SHP77 (cell line): ENCODE results near the gene TLE6.
A peak's percentile ranks its signal among the peaks of the same experiment; 100 is the strongest.
"Not testable (repeated sequence)": the region's sequence is repeated elsewhere in the genome, so short reads cannot be mapped to it uniquely, and the experiment has no call there.

Experiments used
- DNase-seq, 2 experiments: peaks; one replicate each; lab custom pipeline; 2025; lab: John Stamatoyannopoulos, UW

The TLE6 gene

DNA sequence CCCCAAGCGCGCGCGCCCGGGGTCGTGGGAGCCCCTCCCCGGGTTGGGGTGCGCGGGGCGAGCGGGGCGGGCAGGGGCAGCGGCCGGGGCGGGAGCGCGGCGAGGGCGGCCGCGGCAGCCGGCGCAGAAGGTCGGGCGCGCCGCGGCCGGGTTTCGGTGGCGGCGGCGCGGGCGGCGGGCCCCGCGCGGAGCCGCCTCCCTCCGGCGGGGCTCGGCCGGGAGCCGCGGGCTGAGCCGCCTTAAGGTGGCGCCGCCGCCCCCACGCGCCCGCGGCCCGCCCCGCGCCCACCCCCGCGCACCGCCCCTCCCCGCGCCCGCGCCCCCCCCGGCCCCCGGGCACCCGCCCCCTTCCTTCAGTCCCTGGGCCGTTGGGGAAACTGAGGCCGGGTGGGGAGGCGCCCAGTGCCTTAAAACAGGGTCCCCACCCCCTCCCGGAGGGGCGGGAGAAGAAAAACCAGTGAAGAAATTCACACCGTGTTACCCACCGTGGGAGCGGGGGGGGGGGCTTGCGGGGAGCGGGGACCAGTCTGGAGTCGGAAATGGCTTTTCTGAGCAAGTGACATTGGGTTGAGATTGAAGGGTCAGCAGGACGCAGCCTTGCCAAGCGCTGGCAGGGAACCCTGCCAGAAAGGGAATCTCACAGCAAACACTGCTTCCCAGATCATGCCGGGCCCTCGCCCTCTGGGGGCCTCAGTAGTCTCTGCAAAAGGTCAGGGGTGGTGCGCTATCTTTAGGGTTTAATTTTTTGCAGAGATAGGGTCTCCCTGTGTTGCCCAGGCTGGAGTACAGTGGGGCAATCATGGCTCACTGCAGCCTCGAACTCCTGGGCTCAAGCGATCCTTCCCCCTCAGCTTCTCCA lies 51.9 kb downstream of the TLE6 start, which contains the start of gene TLE2:
TSS of gene TLE2 (minus strand) at position 216 of the 859 bp plus-strand sequence. CDS start 376 bp downstream, outside the sequence.
- no peak for DNase-seq

DNA sequence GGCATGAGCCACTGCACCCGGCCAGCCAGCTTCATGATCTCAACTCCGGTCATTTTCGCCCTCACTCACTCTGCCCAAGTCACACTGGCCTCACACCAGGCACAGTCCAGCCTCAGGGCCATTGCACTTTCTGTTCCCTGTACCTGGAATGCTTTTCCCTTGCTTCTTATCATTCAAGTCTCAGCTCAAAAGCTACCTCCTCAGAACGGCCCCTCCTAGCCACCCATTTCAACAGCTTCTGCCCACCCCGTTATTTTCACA lies 54.2 kb downstream of the TLE6 start:
- DNase-seq: no peak

DNA sequence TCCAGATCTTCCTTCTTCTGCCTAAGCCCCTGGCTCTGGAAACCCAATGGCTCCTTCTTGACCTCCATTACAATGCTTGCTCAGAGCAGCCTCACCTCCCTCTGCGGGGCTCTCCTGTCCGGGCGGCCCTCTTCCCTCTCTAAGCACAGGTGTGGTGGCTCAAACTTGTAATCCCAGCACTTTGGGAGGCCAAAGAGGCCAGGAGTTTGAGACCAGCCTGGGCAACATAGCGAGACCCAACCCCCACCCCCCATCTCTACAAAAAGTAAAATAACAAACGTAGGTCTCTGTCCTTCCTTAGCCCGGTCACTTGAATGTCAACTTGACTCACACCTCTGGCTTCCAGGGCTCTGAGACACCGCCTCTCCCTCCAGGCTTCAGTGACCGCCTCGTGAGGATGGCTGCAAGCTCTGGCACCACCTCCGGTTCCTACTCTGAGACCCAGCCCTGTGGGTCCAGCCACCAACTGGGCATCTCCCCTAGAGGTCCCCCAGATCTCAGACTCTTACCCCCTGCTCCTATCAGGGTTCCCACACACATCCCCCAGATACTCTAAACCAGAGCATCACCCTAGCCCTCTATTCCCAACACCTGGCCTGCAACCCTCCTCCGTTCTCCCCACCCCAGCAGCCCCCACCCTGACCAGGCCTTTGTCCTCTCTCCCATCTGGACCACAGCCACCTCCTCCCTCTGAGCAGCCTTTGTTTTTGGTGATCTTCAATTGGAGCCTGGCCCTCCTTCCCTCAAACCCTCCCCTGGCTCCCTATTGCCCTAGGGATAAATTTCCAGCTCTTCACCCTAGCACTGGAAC lies 56.4 kb downstream of the TLE6 start:
- no peak for DNase-seq

DNA sequence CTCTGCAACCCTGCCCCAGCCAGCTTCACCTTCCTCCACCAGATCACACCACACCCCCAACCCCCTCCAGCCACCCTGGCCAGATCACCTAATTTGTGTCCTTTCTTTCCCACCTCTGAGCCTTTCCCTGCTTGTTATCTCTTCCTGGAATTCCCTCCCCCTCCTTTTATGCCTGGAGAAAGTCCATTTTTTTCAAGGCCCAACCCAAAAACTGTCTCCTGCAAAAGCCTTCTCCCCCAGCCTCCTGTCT lies 57.0 kb downstream of the TLE6 start:
- no peak for DNase-seq

DNA sequence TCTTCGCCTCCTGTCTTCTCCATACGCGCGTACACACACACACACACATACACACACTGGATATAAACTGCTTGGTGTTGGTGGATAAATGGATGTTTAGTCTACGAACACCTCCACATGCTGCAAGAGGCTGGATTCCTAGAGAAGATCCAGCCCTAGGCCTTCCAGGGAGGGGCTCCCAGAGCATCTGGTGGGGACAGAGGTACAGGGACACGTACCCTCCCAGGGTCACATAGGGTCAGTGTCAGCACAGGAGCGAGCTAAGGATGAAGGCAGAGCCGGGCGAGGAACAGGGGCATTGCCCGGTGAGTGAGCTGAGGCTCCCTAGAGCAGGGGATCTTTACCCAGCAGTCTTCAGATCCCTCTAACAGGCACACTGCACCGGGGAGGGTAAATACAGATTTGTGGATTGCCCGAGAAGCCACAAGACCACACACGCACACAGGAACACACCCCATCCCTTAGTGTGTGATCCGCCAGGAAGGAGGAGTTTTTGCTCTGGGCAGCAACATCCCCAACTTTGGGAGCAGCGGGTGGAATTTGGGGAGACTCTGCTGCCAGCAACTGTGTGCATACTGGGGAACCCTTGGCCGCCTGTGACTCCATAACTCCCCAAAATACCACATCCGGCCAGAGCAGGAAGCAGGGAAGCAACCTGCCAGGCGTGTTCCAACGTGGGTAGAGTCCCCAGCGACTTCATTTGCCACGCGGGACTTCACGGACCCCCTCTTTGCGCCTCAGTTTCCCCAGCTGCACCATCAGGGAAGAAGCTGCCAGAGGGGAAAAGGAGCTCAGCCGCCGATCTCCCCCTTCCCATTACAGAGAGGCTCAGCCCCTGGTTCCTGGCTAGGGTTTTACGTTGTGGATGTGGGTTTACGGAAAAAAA lies 57.5 kb downstream of the TLE6 start:
- no peak for DNase-seq

DNA sequence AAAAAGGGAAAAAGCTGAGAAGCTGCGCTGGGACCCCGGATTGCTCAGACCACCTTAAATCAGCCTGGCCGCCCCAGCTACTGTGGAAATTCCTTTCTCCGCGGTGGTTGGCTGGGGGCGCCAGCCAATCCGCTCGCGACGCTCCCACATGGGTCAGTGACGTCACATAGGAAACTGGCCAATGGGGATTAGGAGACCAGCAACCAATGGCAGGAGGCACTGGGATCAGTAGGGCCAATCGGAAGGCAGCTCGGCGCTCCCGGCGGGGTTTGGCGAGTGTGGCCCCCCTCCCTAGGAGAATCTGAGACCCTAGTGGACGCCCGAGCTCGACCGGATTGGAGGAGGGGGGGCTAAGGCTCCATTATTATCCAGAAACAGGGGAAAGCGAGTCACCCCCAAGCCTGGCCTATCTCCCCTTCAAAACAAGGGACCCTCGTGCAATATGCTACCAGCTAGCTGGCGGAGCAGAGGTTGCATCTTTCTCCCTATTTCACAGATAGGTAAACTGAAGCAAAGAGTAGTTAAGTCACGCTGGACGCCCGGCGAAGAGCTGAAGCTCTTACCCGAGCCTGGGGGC lies 58.3 kb downstream of the TLE6 start:
- DNase-seq: peak; percentile 98

DNA sequence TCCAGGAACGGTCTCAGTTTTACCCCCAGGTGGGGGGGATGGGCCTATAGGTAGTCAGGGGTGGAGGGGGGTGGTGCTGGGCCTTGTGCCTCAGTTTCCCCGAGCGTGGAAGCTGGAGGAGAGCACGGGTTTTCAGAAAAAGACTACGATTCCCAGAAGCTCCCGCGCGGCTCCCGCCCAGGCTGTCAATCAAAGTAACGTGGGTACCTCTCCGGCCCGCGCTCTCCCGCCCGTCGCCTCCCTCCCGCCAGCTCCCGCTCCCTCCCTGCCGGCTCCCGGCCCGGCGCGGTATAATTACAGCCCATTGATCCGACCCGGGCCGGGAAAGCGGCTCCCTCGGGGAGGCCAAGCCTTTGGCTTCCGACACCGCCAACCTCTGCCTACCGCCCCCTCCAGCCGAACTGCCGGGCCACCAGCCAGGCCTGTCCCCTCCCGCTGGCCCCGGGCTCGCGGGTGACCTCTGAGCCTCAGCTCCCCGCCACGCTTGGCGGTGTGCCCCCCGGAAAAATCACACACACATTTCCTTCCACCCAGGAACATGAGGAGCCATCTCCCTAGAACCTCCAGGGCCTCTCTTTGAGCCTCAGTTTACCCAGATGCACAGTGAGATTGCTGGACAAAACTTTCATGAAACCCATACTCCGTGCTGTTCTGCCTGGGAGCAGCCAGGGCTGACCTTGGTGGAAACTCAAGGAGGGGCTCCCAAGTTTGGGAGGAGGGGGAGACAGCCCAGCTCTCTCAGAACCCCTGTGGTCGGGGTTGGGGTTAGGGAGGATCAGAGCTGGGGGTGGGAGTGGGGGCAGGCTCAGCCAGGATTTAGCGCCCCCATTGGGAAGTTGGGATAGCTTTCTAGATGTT lies 59.0 kb downstream of the TLE6 start:
- DNase-seq: peak; percentile 78 to 91

DNA sequence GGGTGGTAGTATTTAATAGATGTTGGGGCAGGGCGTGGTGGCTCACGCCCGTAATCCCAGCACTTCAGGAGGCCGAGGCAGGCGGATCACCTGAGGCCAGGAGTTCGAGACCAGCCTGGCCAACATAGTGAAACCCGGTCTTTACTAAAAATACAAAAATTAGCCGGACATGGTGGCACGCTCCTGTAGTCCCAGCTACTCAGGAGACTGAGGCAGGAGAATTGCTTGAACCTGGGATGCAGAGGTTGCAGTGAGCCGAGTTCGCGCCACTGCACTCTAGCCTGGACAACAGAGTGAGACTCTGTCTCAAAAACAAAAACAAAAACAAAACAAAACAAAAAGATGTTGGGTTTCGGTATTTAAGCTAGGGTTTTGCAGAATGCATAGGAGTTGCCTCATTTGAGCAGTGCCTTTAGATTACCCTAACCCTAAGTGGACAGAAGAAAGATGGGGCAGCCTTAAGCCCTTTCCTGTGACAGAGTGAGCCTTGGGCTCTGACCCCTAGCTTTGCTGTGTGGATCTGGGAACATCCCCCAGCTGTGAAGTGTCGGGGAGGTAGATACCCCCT lies 59.7 kb downstream of the TLE6 start:
- not testable (repeated sequence) for DNase-seq

DNA sequence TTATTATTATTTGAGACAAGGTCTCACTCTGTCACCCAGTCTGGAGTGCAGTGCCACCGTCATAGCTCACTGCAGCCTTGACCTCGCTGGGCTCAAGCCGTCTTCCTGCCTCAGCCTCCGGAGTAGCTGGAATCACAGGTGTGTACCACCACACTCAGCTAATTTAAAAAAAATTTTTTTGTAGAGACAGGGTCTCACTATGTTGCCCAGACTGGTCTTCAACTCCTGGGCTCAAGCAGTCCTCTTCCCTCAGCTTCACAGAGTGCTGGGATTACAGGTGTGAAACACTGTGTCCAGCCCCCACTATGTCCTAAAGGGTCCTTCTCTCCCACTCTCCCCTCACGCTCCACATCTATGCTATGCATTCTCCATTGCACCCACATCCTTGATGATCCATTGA lies 60.9 kb downstream of the TLE6 start:
- DNase-seq: no peak

DNA sequence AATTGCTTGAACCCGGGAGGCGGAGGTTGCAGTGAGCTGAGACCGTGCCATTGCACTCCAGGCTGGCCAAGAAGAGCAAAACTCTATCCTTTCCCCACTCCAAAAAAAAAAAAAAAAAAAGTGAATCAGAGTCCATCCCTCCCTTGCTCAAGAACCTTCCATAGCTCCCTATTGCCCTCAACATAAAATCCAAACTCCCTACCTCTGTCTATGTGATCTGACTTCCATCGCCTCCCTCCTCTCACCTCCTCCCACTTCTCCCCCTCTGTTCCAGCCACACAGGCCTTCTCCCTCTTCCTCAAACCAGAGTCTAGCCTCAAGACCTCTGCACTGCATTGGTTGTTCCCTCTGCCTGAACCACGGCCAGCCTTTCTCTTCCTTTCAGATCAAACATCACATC lies 61.8 kb downstream of the TLE6 start:
- no peak for DNase-seq

DNA sequence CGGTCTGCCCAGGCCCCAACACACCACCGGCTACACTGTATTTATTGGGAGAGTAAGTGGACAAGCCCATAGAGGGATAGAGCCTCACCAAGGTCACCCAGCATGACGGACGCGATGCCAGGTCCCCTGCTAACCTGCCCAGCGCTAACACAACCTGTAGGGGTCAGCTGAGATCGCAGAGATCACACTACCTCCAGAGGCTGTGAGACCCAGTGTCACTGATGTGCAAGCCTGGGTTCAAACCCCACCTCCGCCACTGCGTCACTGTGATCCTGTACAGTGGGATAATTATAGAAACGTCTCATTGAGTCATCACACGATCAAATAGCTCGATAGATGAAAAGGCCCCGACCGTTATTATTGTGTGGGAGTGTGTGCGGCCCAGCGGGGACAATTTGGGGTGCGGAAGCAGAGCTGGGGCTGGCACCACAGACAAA lies 62.3 kb downstream of the TLE6 start:
- peak; percentile 61 to 64 for DNase-seq

DNA sequence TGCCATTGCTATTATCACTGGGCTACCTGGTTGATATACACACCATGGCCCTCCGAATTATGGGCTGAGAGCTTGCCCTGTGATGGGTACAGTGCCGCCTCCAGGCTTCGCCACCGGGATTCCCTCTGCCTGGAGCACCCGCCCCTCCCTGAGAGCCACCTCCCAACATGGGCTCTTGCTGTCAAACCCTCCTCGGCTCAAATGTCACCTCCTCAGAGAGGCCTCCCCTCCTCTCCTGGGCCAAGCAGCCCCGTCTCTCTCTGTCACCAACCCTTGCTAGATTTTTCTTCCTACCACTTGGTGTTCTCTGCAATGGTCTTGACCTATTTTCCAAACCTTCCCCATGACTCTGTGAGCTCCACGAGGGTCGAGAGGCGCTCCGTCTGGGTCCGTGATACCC lies 64.0 kb downstream of the TLE6 start:
- DNase-seq: no peak

DNA sequence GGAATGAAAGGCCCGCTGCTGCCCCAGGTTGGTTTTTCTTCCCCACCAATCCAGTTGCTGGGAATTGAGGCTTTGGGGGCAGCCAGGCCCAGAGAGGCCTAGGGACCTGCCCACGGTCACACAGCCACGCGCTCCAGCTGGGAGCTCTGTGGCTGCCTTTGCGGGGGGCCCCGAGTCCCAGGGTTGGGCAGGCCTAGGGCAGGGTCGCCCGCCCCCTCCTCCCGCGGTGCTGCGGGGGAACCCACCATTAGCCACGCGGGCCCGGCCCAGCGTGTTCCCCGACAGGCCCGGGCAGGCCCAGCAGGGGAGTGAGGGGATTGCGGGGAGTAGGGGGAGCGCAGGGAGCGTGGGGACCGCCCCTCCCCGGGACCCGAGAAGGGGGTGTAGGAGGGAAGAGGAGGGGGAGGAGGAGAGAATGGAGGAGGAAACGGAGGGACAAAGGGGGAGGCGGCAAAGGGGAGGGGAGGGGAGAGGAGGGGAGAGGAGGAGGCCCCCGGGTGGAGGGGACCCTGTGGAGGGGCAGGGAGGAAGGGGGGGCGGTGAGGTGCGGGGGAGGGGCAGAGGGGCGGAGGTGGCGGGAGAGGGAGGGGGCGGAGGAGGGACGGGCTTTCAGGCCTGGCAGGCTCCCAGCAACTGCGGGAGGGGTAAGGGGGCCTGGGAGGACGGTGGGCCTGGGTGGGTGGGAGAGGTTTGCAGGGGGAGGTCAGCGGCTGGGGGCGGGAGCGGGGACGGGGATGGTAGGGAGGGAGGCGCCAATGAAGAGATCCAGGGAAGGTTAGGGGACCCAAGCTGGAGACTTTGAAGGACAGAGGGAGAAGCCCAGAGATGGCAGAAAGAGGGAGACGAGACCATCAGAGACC lies 64.6 kb downstream of the TLE6 start:
- DNase-seq: no peak

DNA sequence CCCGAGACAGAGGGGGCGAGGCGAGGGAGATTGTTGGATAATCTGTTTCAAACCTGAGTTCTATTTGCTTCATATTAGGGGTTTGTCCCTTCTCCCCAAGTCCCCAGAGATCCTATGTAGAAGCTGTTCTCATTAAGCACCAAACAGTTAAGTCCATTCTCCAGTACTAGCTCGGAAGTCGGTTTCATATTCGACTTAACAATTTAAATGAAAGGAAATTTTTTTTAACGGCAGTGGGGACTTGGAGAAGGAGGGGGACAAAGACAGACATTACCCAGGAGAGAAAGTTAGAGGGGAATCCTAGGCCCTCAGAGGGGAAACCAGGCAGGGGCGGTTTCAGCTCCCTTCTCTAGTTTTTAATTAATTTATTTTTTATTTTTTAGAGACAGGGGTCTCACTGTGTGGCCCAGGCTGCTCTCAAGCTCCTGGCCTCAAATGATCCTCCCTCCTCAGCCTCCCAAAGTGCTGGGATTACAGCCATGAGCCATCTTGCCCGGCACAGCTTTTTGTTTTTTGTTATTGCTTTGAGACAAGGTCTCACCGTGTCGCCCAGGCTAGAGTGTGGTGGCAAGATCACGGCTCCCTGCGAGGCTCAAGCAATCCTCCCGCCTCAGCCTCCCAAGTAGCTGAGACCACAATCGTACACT lies 65.4 kb downstream of the TLE6 start:
- DNase-seq: no peak
